ENCODE results near the gene SCGB3A1.

Gene SCGB3A1

DNA sequence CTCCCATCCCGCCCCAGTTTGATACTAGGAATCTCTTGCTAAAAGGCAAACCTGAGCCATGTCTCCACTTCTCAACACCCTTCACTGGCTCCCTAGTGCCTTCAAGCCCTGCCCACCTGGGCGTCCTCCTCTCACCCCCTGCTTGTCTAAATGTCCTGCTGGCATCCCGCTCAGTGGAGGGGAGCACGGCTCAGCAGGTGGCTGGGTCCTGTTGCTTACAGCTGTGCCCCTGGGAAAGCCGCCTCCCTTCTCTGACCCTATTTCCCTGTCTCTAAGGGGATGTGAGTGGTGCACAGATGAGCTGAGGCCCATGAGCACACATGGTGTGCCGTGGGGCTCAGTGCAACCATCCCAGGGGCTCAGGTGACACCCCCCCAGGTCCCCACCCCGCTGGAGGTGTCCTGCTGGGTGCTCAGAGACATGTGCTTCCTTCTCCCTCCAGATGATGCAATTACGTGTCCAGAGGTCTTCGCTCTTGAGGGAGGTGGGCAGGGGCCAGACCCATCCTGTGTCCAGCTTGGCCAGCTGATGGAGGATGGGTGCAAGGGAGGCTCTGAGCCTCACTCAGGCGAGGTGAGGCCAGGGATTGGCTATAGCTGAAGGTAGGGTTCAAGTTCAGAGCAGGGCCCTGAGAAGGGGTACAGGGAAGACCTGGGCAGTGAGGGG is 34.0 kb upstream of the SCGB3A1 start:
- no peak for DNase-seq

DNA sequence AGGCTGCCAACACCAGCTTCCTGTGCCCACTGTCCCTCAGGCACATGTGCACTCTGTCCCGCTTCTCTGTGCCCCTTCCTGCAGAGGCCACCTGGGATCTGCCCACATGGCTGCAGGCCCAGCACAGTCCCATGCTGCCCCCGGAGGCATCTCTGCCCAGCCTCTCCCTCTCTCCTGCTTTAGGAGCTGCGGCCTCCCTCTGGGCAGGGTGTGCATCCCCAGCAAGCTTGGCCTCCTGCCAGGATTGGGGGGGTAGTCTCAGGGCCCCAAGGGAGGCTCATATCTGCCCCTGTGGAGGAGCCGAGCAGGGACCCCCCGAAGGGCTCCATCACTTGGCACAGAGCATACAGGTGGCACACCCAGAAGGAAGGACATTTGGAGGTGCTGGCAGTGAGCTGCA is 33.3 kb upstream of the SCGB3A1 start:
- DNase-seq, result no peak

DNA sequence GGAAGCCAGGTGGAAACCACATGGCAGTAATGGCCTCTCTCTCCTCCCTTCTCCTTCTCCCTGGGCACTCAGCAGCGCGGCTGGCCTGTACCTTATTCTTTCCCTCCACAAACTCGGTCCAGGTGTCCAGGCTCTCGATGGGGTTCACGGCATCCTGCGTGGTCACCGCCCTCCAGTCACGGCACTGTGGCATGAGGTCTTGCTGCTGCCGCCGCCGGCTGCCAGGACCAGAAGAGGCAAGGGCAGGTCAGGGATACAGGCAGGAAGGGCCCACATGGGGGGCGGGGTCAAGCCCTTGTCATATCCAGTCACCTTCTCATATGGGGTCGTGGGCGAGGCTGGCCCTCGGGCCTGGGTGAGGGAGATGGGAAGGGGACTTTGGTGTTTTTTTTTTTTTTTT is 32.5 kb upstream of the SCGB3A1 start:
- no peak for DNase-seq

DNA sequence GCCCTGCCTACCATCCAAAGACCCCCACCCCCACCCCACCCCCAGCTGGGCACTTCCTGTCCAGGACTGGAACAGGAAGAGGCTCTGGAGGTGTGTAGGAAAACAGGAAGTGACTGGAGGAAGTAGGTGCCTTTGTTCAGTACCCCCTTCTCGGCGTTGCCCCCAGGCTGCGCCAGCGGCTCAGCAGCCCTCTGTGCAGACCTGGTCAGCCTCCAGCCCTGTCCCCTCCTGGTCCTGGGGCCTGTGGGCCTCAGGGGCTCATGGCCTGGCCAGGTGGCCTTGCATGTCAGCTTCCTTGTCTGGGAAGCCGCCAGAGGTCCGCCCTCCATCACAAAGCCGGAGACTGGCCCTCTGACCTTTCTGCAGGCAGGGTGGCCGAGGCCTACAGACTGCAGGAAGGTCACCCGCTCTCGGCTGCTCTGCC is 32.1 kb upstream of the SCGB3A1 start:
- no peak for DNase-seq

DNA sequence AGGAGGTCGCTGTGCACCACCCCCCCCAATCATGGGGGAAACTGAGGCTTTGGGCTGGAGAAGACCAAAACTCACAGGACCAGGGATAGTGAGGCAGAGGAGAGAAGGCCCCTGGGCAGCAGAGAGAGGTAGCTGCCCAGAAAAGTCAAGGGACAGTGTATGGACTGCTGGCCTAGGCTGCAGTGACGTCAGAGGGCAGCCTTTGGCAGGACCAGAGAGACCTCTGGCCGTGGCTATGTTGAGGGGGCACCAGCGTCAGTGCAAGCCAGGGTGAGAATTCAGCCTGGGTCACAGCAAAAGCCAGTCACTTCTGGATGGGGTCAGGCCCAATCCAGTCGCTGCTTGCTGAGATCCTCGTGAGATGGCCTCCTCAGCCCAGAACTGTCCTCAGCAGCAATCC is 31.6 kb upstream of the SCGB3A1 start:
- DNase-seq, result no peak

DNA sequence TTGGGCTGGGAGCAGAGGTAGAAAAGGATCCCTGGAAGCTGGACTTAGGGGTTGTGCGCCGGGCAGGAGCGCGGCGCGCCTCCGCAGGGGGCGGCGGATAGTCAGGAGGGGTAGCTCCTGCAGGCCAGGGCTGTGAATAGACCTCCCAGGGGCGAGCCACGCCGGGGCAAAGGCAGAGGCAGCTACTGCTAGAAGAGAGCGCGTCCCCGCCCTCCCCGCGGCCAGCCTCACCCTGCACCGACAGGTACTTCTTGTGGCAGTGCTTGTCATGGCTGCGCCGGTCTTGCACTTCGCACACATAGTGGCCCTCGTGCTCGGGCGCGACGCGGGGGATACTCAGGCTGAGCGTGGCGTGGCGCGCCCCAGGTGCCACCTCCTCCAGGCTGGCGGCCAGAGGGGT is 30.0 kb upstream of the SCGB3A1 start:
- DNase-seq, result no peak

DNA sequence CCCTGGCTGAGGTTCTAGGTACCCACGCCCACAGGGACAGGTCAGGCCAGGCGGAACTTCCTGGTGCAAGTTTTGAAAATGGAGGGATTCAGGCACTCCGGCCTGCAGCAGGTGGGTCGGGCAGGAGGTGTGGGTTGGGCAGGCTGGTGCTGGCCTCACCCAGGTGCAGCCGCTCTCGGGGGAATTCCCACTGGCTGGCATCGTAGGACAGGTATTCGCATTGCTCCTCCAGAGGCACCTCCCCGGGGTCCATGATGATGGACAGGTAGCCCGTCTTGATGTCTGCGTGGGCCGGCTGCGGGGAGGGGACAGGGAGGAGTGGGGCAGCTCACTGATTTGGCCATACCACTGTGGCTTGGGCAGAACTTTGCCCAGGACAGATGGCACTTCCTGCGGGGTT is 28.7 kb upstream of the SCGB3A1 start:
- DNase-seq, result no peak

DNA sequence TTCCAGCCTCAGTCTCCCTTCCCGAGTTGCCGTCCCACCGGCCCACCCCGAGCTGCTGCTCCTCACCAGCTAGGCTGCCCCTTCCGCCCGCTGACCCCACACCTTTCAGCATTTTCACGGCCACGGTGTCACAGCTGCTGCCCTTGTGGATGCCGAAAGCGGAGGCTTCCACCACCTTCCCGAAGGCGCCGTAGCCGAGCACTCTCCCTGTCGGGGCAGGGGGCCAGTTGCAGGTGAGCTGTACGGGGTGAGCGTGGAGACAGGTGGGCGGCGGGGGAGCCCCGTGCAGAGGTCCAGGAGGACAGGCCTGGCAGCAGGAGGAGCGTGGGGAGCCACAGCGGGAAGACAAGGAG is 28.2 kb upstream of the SCGB3A1 start:
- no peak for DNase-seq

DNA sequence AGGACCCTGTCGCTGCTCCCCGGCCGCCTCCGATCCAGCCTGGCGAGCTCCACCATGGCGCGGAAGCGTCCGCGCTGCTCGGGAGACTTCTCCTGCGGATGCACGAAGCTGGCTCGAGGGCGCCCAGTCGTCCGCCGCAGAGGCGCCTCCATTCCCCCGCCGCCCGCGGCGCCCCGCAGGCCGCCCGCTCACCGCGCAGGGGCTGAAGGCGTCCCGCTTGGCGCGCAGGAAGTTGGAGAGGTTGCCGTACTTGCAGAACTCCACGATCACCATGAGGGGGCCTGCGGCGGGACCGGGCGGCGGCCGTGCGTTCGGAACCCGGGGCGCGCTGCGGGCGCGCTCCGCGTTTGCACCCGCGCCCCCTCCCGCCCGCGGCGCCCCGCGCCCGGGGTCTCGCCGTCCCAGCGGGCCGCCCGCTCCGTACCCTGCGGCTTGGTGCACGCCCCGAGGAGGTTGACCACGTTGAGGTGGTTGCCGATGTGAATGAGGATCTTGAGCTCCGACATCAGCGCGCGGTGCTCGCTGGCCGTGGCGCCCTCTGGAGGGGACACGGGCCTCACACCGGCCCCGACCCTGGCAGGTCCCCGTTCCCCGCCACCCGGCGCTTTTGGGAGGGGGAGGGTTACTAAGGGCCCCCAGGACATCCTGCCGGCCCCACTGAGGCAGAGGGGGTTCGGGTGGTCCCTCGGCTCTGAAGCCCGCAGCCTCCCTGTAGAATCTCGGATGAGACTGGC is 27.7 kb upstream of the SCGB3A1 start:
- peak; percentile 14 for DNase-seq

DNA sequence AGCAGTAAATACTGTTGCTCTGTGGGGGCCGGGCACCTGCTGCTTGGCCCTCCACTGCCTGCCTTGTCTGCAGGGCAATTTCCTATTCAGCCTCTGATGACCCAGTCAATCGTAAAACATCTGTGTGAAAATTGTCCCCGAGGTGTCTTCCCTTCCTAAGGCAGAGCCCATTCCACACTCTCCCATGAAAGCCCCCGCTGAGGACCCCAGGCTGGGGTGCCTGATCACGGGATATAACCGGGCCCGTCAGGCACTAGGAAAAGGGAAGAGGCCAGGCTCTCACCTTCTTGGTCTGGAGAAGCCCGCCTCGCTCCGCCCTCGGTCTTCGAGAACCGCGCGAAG is 27.2 kb upstream of the SCGB3A1 start:
- DNase-seq, result no peak

DNA sequence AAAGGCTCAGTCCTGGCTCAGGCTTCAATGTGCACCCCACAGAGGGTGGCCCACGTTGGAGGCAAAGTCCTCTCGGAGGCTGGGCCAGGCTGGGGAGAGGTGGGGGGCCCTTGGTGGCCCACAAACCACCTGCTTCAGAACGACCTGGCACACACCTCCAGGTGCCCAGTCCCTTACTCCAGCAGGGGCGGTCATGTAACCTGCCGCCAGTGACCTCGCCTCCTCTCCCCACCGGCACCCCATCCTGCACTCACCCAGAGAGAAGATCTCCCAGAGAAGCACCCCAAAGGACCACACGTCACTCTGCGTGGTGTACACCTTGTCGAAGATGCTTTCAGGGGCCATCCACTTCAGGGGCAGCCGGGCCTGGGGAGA is 22.5 kb upstream of the SCGB3A1 start:
- no peak for DNase-seq

DNA sequence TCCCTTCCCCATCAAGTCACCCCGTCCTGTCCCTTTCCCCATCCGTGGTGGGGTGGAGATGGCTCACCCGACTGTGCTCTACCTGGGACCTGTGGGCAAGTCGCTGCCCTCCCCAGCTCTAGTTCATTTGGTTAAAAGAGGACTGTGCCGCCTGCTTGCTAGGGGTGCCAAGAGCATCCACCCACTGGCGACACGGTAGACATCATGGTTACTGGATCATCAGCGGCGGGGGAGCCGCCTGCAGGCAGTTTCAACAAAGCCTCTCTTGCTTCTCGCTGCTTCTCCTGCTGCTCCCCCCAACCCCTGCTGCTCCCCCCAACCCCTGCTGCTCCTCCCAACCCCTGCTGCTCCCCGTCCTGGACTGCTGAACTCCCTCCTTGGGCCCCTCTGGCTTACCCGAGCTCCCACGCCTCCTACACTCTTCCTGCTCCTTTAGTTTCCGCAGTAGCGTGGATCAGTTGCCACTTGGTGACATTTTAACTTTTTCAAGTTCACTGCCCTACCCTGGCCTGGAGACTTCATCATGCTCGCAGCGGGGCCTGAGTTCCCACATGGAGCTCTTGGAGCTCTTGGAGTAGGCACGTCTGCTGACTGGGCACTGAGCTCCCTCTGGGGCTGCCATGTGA is 22.0 kb upstream of the SCGB3A1 start:
- DNase-seq, result no peak

DNA sequence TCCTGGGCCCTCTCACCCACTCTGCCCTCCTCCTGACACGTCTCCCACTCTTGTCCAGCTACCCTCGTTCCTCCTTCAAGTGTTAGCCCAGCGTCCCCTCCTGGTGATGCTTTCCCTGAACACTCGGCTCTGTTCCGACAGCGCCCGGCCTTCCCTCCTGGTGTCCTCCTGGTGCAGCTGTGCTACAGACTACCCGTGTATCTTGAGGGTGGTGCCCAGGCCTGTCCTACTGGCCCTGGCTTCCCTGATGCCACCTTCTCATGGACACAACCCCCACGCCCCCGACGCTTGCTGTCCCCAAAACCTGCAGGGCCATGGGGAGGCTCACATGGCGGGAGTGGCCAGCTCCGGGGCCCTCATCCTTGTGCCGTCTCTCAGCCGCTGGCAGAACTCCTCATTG is 21.4 kb upstream of the SCGB3A1 start:
- DNase-seq, result no peak

DNA sequence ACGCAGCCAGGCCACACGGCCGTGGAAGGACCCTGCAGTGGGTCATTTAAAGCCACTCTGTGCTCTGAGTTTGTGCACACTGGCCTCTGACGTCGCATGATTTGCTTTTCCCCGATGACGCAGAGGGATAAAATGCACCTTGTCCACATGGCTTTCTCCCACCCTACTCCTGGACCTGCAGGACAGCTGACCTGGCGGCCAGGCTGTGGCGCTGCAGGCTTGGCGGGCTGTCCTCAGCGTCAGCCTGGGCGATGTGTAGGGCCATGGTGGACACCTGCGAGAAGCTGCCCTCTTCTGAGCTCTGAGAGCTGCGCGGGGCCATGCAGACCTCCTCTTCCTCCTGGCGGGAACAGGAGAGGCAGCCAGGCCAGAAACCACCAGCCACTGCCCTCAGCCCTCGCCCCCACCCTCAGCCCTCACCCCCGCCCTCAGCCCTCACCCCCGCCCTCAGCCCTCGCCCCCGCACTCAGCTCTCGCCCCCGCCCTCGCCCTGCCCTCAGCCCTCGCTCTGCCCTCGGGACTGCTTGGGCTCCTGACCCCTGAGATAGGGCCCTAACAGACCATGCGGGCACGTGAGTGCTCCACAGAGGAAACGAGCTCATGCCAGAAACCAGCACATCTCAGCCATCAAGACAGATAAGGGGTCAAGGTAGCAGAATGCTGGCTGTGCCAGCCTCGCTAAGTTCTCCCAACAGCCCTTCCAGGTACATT is 20.0 kb upstream of the SCGB3A1 start:
- DNase-seq, result no peak

DNA sequence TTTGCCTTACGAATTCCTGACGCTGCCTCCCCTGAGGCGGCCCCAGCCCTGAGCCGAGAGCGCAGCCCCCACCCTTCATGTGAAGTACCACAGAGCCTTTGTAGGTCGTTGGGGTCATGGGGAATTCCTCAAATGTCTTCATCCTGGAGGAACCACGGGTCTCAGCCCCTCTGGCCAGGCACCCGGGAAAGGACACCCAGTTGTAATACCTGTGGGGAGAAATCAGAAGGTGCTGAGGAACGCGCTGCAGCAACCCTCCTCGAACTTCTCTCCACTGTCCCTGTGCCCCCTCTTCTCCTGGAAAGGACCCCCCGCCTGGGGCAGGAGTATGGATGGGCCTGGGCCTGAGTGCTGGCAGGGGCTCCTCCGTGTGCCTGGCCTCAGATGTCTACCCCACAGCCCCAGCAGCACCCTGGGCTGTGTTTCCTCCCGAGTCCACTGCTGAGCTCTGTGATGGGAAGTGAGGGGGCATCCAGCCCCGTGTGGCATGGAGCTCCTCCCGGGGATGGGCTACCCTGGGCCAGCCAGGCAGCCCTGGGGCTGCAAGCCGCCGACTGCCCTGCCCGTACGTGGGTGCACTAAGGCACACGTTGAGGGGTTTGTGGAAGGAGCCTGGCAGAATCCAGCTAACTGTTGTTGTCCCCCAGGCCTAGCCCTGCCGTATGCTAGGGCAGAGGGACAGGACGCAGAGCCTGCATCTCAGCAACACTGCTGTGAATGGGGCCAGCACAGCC is 18.7 kb upstream of the SCGB3A1 start:
- DNase-seq, result no peak

DNA sequence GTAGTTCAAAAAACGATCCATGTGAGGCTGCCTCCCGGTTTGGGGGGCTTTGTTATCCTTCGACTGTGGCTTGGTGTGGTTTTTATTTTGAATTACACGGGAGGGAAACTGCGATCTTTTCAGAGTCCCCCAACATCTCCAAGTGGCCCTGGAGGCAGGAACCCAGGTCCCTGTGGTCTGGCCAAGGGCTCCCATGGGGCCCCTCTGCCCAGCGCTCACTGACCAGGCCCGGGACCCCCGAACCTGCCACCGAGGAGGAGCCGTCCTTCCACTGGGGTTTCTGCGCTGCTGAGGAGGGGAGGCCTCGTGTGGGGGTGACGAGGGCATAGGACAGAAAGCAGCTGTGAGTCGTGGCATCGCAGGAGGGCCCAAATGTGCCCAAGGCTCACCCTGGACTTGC is 18.1 kb upstream of the SCGB3A1 start:
- no peak for DNase-seq

DNA sequence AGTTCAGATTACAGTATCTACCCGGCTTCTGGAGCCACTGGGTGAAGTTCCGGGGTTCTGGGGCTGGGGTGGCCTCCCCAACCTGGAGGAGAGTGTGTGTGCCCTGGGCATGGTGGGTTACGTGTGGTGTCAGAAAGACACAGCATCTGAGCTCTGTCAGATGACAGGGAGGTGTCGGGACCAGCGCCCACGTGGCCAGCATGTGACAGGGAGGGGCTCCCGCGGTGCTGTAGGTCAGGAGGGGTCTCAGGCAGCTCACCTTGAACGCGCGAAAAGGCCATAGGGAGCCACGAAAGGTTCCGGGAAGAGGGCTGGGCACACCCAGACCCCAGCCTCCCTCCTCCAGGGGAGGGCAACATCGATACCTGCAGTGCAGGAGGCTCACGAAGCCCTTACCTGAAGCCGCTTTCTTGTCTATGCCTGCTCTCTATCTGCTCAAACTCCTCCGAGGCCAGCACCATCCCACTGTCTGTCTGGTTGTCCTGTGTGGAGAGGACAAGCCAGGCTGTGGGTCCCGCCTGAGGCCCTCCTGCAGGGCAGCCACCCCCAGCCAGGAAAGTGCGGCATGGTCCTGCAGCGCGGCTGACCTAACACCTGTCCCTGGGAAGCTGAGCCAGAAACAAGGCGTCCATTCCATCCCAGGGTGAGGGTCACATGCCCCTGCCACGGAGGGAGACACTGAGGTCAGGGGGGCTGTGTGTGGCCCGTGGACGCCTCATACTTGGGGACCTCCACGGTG is 17.4 kb upstream of the SCGB3A1 start:
- no peak for DNase-seq

DNA sequence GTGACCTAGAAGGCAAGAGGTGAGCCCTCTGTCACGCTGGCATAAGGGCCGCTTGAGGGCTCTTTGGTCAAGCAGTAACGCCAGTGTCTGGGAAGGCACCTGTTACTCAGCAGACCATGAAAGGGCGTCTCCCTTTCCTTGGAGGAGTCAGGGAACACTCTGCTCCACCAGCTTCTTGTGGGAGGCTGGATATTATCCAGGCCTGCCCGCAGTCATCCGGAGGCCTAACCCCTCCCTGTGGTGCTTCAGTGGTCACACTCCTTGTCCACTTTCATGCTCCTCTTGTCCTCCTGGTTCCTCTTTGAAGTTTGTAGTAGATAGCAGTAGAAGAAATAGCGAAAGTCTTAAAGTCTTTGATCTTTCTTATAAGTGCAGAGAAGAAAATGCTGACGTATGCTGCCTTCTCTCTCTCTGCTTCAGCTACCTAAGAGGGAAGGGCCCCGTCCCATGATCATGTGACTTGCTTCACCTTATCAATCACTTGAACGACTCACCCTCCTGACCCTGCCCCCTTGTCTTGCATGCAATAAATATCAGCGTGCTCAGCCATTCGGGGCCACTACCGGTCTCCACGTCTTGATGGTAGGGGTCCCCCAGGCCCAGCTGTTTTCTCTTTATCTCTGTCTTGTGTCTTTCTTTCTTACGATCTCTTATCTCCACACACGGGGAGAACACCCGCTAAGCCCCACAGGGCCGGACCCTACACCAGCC is 16.7 kb upstream of the SCGB3A1 start:
- DNase-seq, result no peak

DNA sequence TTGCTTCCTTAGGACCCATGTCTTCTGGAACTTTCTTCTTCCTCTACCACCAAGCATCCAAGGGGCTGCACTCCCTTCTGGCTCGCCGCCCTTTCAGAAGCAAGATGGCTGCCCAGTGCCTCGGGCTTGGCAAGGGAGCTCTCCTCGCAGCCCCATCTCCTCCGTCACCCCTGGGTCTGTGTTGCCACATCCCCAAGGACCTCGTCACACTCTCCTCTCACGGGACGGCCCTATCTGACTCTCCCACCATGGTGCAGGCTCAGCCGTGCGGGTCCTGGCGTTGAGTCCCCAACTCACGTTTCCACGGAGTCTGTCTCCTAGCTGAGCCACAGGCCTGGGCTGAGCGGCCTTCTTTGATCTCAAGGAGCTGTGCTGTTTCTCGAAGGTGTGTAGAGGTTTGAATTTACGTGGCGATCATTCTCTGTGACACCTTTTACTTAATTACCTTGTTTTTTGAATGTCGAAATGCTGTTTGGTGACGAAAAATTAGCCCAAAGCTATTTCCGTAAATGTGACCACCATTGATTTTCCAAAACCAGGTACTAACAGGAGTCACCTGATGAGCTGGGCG is 15.0 kb upstream of the SCGB3A1 start:
- no peak for DNase-seq

DNA sequence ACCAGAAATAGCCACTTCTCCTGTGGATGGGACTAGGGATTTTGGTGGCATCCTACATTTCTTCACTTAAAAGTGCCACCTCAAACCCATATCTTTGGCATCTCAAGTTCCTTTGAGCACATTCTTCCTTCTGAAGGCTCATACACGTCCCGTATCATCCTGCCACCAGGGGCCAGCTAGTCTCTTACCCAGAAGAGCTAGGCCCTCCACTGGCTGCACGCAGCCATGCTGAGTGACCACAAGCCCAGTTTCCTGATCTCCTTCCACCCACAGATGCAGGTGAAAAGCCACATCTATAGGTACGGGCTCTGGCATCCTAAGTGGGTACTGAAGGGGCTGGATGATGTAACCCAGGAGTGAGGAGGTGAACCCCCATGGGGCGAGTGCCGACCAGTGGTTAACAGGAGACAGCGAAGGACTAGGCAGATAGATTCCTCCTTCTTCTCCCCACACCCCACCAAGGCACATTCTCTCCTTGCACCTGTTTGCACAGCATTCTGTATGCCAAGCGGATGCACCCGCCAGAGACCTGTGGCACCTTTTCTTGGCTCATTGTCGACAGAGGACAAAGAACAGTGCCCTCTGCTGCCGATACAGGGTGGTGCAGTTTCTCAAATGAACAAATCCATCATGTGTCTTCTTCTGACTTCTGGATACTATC is 14.4 kb upstream of the SCGB3A1 start:
- peak; percentile 50 for DNase-seq

DNA sequence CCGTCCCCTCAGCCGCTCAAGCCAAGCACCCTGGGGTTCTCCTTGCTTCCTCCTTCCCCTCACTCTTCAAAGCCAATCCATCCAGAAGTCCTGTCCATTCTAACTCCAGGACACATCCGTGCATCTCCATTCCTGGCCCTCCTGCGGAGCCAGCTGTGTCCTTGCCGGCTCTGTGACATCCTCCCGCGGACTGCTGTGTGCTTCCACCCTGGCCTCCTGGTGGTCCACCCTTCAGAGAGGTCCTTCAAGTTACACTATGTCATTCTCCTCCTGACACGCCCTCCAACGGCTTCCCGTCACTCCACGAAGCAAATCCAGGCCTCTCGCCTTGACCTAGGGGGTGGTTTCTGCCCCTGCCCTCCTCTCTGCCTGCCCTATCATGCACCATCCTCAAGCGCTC is 13.0 kb upstream of the SCGB3A1 start:
- DNase-seq, result no peak
